Vagina (tissue), 2 donors: ENCODE results near the gene SNTB2.

Source experiments
- POLR2A ChIP-seq, 2 donors: fragments of 450-650 bp; IDR thresholded peaks; one replicate each; pipeline ENCODE4 v1.6.1; 2017; ENCODE audit warnings: antibody characterized with exemption in 2 of 2, mild to moderate bottlenecking in 2 of 2, moderate library complexity in 2 of 2
- POLR2AphosphoS5 ChIP-seq, 2 donors: sonication (generic); formaldehyde crosslinking; IDR thresholded peaks; one replicate each; pipeline ENCODE4 v1.9.0; 2017; ENCODE audit warnings: antibody characterized with exemption in 2 of 2, mild to moderate bottlenecking in 2 of 2, low read depth in 1 of 2; ENCODE audit not compliant: insufficient read depth in 1 of 2
- TF ChIP-seq, protein P1 (sequence below), 3 experiments: fragments of 450-650 bp in 2 of 3; fragments of 200-600 bp in 1 of 3; sonication (generic) in 1 of 3; IDR thresholded peaks; one replicate each; pipeline ENCODE4 v1.5.1; 2017 to 2019; ENCODE audit warnings: antibody characterized with exemption in 3 of 3, mild to moderate bottlenecking in 2 of 3, moderate library complexity in 2 of 3

DNA sequence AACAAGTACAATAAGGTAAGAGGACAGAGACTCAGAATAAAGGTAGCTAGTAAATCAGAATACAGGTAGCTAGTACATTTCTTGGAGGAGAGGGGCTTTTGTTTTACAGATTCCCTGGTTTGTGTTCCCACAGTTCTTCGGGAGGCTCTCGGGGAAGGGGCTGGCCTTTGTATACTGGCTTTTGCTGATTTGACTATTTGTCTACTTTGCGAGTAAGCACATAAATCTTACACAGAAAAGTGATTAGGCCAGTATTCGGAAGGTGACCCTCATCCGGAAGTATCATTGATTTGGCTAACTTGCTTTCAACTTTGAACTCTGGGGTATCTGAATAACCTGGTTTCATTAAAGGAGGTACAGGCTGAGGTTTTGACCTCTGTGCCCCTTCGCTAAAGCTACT is 21.4 kb upstream of the SNTB2 start:
- TF ChIP-seq POLR2A (IDR thresholded peaks at IDR 0.05) (no peak), POLR2AphosphoS5 (IDR thresholded peaks at IDR 0.05; ENCODE audit: insufficient read depth in 1 of 2, low read depth in 1 of 2) (no peak)
- TF ChIP-seq, protein P1, sequence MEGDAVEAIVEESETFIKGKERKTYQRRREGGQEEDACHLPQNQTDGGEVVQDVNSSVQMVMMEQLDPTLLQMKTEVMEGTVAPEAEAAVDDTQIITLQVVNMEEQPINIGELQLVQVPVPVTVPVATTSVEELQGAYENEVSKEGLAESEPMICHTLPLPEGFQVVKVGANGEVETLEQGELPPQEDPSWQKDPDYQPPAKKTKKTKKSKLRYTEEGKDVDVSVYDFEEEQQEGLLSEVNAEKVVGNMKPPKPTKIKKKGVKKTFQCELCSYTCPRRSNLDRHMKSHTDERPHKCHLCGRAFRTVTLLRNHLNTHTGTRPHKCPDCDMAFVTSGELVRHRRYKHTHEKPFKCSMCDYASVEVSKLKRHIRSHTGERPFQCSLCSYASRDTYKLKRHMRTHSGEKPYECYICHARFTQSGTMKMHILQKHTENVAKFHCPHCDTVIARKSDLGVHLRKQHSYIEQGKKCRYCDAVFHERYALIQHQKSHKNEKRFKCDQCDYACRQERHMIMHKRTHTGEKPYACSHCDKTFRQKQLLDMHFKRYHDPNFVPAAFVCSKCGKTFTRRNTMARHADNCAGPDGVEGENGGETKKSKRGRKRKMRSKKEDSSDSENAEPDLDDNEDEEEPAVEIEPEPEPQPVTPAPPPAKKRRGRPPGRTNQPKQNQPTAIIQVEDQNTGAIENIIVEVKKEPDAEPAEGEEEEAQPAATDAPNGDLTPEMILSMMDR (IDR thresholded peaks at IDR 0.05), result no peak
